Mucosa of stomach (tissue), 1 donor: Measurements from ENCODE around the gene SAFB.

Source experiments
- H3K27me3 ChIP-seq: one replicate; pipeline ENCODE4 v1.7.0; 2013; ENCODE audit warnings: mild to moderate bottlenecking, low read length; ENCODE audit not compliant: control insufficient read depth, insufficient read depth
- H3K36me3 ChIP-seq: one replicate; pipeline ENCODE4 v1.7.0; 2013; ENCODE audit warnings: low read length; ENCODE audit not compliant: control insufficient read depth, insufficient read depth
- H3K4me1 ChIP-seq: one replicate; pipeline ENCODE4 v1.7.0; 2013; ENCODE audit warnings: mild to moderate bottlenecking, low read length; ENCODE audit not compliant: control insufficient read depth, insufficient read depth
- H3K4me3 ChIP-seq: one replicate; pipeline ENCODE4 v1.7.0; 2013; ENCODE audit warnings: low read length
- H3K9ac ChIP-seq: one replicate; pipeline ENCODE4 v1.7.0; 2013; ENCODE audit warnings: mild to moderate bottlenecking, low read length, moderate library complexity
- H3K9me3 ChIP-seq: one replicate; pipeline ENCODE4 v1.7.0; 2013; ENCODE audit warnings: mild to moderate bottlenecking, low read length, moderate library complexity; ENCODE audit not compliant: control insufficient read depth
- donor health status: Pancreatic carcinoma.

SAFB gene

GRCh38 chr19:5635427-5635826 lies 12.5 kb downstream of the SAFB start:
- Histone ChIP-seq H3K27me3 (no peaks in the 10 kb centered on the region), H3K4me3 (no peak overlapping the region), H3K4me1 (peaks cover 11% of the 10 kb centered on the region), H3K9ac (no peak overlapping the region), H3K9me3 (no peaks in the 10 kb centered on the region), H3K36me3 (peaks cover 5% of the 10 kb centered on the region)

GRCh38 chr19:5637971-5638370 lies 15.1 kb downstream of the SAFB start:
- Histone ChIP-seq H3K9me3 (no peaks in the 10 kb centered on the region), H3K27me3 (no peaks in the 10 kb centered on the region), H3K9ac (no peak overlapping the region), H3K4me1 (no peaks in the 10 kb centered on the region), H3K4me3 (no peak overlapping the region), H3K36me3 (no peaks in the 10 kb centered on the region)

DNA sequence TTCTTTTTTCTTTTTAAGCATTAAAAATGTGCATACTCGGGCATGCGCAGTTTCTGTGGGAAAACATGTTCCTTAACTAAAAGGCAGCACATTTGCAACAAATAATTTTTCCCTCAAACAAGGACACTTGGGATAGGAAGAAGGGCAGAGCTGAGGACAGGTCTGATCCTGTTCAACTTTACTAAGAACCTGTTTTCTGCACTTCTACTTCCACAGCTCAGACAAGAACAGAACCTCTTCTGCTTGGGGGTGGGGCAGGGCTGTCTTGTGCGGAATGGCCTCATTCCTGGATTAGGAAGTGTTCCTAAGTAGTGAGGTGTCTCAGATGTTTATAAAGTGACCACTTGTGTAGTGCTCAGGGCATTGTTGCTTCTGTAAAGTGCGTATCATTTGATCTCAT lies 18.3 kb downstream of the SAFB start:
- H3K36me3 ChIP-seq: peaks cover 5% of the 10 kb centered on the region

DNA sequence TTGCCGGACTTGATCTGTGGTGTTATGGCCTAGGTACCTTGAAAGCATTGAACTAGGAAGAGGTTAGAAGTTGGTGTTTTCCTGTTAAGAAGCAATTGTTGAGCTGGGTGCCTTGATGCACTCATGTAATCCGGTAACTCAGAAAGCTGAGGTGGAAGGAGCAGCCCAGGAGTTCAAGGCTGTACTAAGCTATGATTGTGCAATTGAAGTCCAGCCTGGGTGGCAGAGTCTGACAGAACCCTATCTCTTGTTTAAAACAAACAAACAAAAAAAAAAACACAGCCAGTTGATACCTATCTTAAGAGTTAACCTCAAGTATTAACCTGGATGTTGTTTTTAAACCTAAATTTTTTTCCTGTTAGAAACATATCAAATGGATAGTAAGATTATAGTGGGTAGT lies 19.3 kb downstream of the SAFB start:
- Histone ChIP-seq H3K4me3 (no peak overlapping the region), H3K4me1 (no peaks in the 10 kb centered on the region)

More for the DNA sequence above, 18.3 kb downstream of the SAFB start:
- H3K9ac ChIP-seq: no peak overlapping the region
- no peaks in the 10 kb centered on the region for H3K4me1 ChIP-seq
- H3K27me3 ChIP-seq: no peaks in the 10 kb centered on the region
- no peaks in the 10 kb centered on the region for H3K9me3 ChIP-seq
- H3K4me3 ChIP-seq: no peak overlapping the region

GRCh38 chr19:5643060-5643459 lies 20.2 kb downstream of the SAFB start:
- no peaks in the 10 kb centered on the region for H3K27me3 ChIP-seq
- peaks cover 16% of the 10 kb centered on the region for H3K36me3 ChIP-seq
- no peak overlapping the region for H3K9ac ChIP-seq
- no peaks in the 10 kb centered on the region for H3K4me1 ChIP-seq
- no peak overlapping the region for H3K4me3 ChIP-seq
- H3K9me3 ChIP-seq: no peaks in the 10 kb centered on the region

More for the DNA sequence above, 19.3 kb downstream of the SAFB start:
- no peaks in the 10 kb centered on the region for H3K9me3 ChIP-seq
- H3K27me3 ChIP-seq: no peaks in the 10 kb centered on the region
- peaks cover 11% of the 10 kb centered on the region for H3K36me3 ChIP-seq
- H3K9ac ChIP-seq: no peak overlapping the region

GRCh38 chr19:5644037-5644436 lies 21.2 kb downstream of the SAFB start:
- Histone ChIP-seq H3K36me3 (peaks cover 16% of the 10 kb centered on the region), H3K4me3 (no peak overlapping the region), H3K9me3 (no peaks in the 10 kb centered on the region)

DNA sequence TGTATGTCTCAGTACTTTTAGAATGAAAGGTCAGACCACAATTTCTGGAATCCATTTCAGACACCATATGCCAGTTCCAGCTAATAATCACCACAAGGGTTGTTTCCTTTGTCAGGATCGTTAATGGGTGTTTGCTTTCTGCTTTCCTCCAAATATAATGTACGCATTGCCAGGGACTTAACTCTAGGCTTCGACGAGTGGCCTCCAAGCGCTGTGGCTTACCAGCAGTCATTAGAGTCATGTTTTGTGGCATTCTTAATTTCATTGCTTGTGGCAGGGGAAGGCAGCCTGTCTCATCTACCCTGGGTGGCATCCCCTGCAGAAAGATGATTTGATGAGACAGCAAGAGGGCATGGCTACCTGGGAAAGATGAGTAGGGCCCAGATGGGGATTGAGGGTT lies 22.5 kb downstream of the SAFB start:
- Histone ChIP-seq H3K4me1 (no peaks in the 10 kb centered on the region), H3K36me3 (peaks cover 16% of the 10 kb centered on the region), H3K9ac (no peak overlapping the region), H3K4me3 (no peak overlapping the region), H3K27me3 (no peaks in the 10 kb centered on the region), H3K9me3 (no peaks in the 10 kb centered on the region)

More at GRCh38 chr19:5644037-5644436, 21.2 kb downstream of the SAFB start:
- H3K4me1 ChIP-seq: no peaks in the 10 kb centered on the region
- no peak overlapping the region for H3K9ac ChIP-seq
- no peaks in the 10 kb centered on the region for H3K27me3 ChIP-seq

- Histone ChIP-seq H3K4me3 (no peak overlapping the region), H3K9me3 (no peaks in the 10 kb centered on the region), H3K36me3 (peaks cover 23% of the 10 kb centered on the region), H3K9ac (no peak overlapping the region), H3K4me1 (no peaks in the 10 kb centered on the region), H3K27me3 (no peaks in the 10 kb centered on the region)
Measured at GRCh38 chr19:5646703-5647102, 23.8 kb downstream of the SAFB start.

DNA sequence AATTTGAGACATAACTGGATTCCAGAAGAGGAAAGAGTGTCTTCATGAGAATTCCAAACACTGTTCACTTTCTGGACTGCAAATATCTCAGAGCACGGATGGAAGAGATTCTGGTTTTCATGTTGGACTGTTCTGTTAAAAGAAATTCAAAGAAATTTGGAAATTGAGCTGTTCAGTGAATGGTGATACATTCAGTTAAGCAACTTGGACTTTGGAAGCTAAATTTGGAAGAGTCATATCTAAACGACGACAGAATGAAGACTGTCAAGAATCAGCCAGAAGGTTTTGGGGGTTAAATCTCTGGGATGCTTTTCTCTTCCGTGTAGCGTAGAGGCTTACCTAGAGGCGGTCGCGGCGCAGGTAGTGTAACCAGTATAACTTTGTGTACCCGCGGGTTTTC lies 25.6 kb downstream of the SAFB start:
- Histone ChIP-seq H3K36me3 (peaks cover 25% of the 10 kb centered on the region), H3K4me3 (no peak overlapping the region)

DNA sequence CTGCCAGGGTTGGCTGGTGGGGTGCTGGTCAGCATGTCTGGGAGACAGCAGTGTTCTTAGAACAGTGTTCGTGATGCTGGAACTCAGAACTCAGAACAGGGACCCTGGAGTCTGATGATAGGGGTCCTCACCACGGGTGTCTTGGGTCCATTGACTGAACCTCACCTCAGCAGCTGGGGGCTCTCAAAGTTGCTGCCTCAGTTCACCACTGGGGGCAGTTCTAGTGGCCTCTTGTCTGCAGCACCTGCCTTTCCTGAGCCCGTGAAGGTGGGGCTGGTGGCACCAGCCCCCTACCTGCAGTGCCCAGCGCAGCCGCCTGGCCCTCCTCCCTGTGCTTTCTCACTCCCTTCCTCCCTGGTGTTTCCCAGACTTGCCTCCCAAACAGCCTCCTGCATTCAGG lies 28.5 kb downstream of the SAFB start:
- Histone ChIP-seq H3K27me3 (no peaks in the 10 kb centered on the region), H3K9me3 (no peaks in the 10 kb centered on the region), H3K9ac (no peak overlapping the region), H3K36me3 (peaks cover 28% of the 10 kb centered on the region), H3K4me3 (no peak overlapping the region), H3K4me1 (no peaks in the 10 kb centered on the region)

More for the DNA sequence above, 25.6 kb downstream of the SAFB start:
- H3K9ac ChIP-seq: no peak overlapping the region
- no peaks in the 10 kb centered on the region for H3K4me1 ChIP-seq
- H3K9me3 ChIP-seq: no peaks in the 10 kb centered on the region
- H3K27me3 ChIP-seq: no peaks in the 10 kb centered on the region

DNA sequence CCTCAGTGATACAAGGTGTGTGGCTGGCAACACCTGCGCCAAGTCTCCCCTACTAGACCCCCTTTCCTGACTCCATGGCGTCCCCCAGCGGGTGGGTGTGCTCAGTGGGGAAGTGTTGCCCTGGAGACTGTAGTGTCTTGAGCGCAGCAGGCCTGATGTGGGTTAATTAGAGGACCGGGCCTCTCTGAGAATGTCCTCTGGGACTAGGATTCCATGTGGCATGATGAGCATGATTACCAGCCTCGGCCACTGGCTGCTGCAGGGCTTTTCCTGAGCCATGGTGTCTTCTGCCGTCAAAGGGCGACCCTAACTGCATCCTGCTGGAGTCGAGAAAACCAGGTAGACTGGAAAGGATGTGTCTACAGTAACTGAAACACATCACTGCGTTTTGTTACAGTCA lies 29.4 kb downstream of the SAFB start:
- H3K27me3 ChIP-seq: no peaks in the 10 kb centered on the region
- H3K4me3 ChIP-seq: no peak overlapping the region
- no peak overlapping the region for H3K9ac ChIP-seq
- no peaks in the 10 kb centered on the region for H3K9me3 ChIP-seq
- no peaks in the 10 kb centered on the region for H3K4me1 ChIP-seq
- peaks cover 22% of the 10 kb centered on the region for H3K36me3 ChIP-seq

- Histone ChIP-seq H3K27me3 (no peaks in the 10 kb centered on the region), H3K4me1 (no peaks in the 10 kb centered on the region), H3K9ac (no peak overlapping the region), H3K36me3 (peaks cover 17% of the 10 kb centered on the region), H3K9me3 (no peaks in the 10 kb centered on the region), H3K4me3 (no peak overlapping the region)
Measured at GRCh38 chr19:5654931-5655330, 32.0 kb downstream of the SAFB start.

- Histone ChIP-seq H3K36me3 (peaks cover 17% of the 10 kb centered on the region), H3K27me3 (no peaks in the 10 kb centered on the region), H3K4me3 (no peak overlapping the region), H3K9me3 (no peaks in the 10 kb centered on the region), H3K4me1 (no peaks in the 10 kb centered on the region), H3K9ac (no peak overlapping the region)
Measured at GRCh38 chr19:5655412-5655811, 32.5 kb downstream of the SAFB start.
